Sigmoid colon (tissue), 7 donors: Measurements from ENCODE around the gene CLPX. TPM values are rescaled to one million over a fixed set of nuclear protein-coding genes. Genes with fewer than 3 reads are reported as not detected.
A peak's percentile ranks its signal among the peaks of the same experiment; 100 is the strongest.
"Not testable (repeated sequence)": the region's sequence is repeated elsewhere in the genome, so short reads cannot be mapped to it uniquely, and the experiment has no call there.

ENCODE experiments used
- DNase-seq: peaks from one replicate; pipeline ENCODE4 v3.0.0-alpha.2; 2019
- H3K27ac ChIP-seq, 4 donors: fragments of 200-600 bp; sonication (generic); one replicate each; pipeline ENCODE4 v1.5.1; 2016 to 2019; ENCODE audit warnings: mild to moderate bottlenecking in 1 of 4
- H3K27me3 ChIP-seq, 3 donors: fragments of 200-600 bp; sonication (generic); one replicate each; pipeline ENCODE4 v1.5.1; 2019; ENCODE audit warnings: mild to moderate bottlenecking in 1 of 3
- H3K36me3 ChIP-seq, 4 donors: fragments of 200-600 bp; sonication (generic); one replicate each; pipeline ENCODE4 v1.5.1; 2016 to 2019
- H3K4me1 ChIP-seq, 4 donors: fragments of 200-600 bp; sonication (generic); one replicate each; pipeline ENCODE4 v1.5.1; 2017 to 2019
- H3K4me3 ChIP-seq, 4 donors: fragments of 200-600 bp; sonication (generic); one replicate each; pipeline ENCODE4 v1.5.1; 2017 to 2019; ENCODE audit warnings: mild to moderate bottlenecking in 2 of 4, moderate library complexity in 1 of 4
- H3K9me3 ChIP-seq, 4 donors: fragments of 200-600 bp in 3 of 4; sonication (generic) in 3 of 4; one replicate each; pipeline versions ENCODE4 v1.5.1 to v1.6.1; 2013 to 2019
- EP300 ChIP-seq, 4 donors: sonication (generic); formaldehyde crosslinking; IDR thresholded peaks; one replicate each; pipeline ENCODE4 v1.6.1; 2017; ENCODE audit warnings: antibody characterized with exemption in 4 of 4
- POLR2A ChIP-seq, 2 donors: fragments of 450-650 bp; IDR thresholded peaks; one replicate each; pipeline ENCODE4 v1.6.1; 2016; ENCODE audit warnings: antibody characterized with exemption in 2 of 2, mild to moderate bottlenecking in 2 of 2, moderate library complexity in 2 of 2
- POLR2AphosphoS5 ChIP-seq, 4 donors: sonication (generic); formaldehyde crosslinking; IDR thresholded peaks; one replicate each; pipeline ENCODE4 v1.6.1; 2017; ENCODE audit warnings: antibody characterized with exemption in 4 of 4
- WGBS, 2 donors: extraction: QIAGEN DNeasy Blood & Tissue Kit; methylation state at CpG; one replicate each; pipeline ENCODE4 v1.1.7; 2013; 5-methylcytosine and 5-hydroxymethylcytosine counted together
- intact Hi-C: fragments of 100-400 bp; cut with DNase I; formaldehyde crosslinking; loops from one replicate; pipeline ENCODE4 v1.15.1; 2023
- polyA plus RNA-seq, 3 donors: library from polyadenylated mRNA; stranded (reverse); fragments of 200-250 nt; gene quantifications; one replicate each; pipeline ENCODE4 v1.2.3, GENCODE V29; 2013
- total RNA-seq, 4 donors: library from RNA; depleted of rRNA; stranded (reverse); fragments of >200 nt; gene quantifications; one replicate each; pipeline ENCODE4 v1.1.0, GENCODE V29; 2016
- TF ChIP-seq, protein P1 (sequence below), 4 experiments: fragments of 450-650 bp in 3 of 4; fragments of 200-600 bp in 1 of 4; IDR thresholded peaks; one replicate each; pipeline ENCODE4 v1.5.1; 2016 to 2019; ENCODE audit warnings: antibody characterized with exemption in 4 of 4, mild to moderate bottlenecking in 3 of 4, moderate library complexity in 2 of 4
- donor health status: healthy with polysubstance abuse.
- donor health status: Bipolar disorder and iron deficiency.
- donor health status: healthy.

CLPX gene
- total and polyA plus RNA-seq, 7 donors, result 16.4 to 71.4 (median 39.9) TPM

DNA sequence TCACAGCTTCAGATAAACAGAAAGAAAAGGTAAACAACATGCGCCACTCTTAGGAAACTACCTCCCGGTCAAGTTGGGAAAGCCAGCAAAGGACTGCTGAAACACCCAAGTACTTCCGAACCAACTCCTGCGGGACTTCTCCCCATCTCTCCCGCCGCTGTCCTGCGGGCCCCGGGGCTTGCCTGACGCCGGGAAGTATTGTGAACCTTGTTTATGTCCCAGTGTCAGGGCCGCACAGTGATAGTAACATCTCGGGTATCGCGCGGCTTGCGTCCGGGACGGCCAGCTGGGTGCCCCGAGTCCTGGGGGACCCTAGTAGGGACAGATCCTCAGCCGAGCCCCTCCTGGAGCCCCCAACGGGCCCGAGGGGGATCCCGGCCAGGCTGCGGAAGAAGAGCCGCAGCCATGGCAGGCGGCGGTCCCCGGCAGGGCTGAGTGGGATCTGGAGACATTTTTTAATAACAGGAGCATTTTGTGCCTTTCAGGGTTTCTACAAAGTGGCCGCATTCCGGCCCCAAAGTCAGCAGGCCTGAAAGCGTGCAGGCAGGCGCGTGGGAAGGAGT, 756 bp downstream of the CLPX start:
- intact Hi-C loops, result loop anchor here (1.0 kb wide), 1 partner anchor 102 kb away; the partner anchor contains the start of gene PARP16
- peaks cover 0 to 52% (median 36%) of the 10 kb centered on the region in 4 donors for H3K4me1 ChIP-seq
- H3K36me3 ChIP-seq, result peaks cover 0 to 8% (median 0%) of the 10 kb centered on the region in 4 donors
- 0% methylated on average over 33 of the region's 33 CpGs for WGBS, 2 donors
- H3K4me3 ChIP-seq, result peak overlapping the region; percentile 74 to 98 (median 88)
- no peaks in the 10 kb centered on the region for H3K27me3 ChIP-seq
- H3K27ac ChIP-seq, result peak overlapping the region; percentile 94 to 98 (median 96)
- H3K9me3 ChIP-seq, result no peaks in the 10 kb centered on the region
- peak; percentile 86 for DNase-seq
- TF ChIP-seq POLR2AphosphoS5 (IDR thresholded peaks at IDR 0.05) (peak in 3 of 4 donors; percentile 27 to 53 (median 39)), EP300 (IDR thresholded peaks at IDR 0.05) (no peak), POLR2A (IDR thresholded peaks at IDR 0.05) (peak in 1 of 2 donors; percentile 15)
- TF ChIP-seq, protein P1, sequence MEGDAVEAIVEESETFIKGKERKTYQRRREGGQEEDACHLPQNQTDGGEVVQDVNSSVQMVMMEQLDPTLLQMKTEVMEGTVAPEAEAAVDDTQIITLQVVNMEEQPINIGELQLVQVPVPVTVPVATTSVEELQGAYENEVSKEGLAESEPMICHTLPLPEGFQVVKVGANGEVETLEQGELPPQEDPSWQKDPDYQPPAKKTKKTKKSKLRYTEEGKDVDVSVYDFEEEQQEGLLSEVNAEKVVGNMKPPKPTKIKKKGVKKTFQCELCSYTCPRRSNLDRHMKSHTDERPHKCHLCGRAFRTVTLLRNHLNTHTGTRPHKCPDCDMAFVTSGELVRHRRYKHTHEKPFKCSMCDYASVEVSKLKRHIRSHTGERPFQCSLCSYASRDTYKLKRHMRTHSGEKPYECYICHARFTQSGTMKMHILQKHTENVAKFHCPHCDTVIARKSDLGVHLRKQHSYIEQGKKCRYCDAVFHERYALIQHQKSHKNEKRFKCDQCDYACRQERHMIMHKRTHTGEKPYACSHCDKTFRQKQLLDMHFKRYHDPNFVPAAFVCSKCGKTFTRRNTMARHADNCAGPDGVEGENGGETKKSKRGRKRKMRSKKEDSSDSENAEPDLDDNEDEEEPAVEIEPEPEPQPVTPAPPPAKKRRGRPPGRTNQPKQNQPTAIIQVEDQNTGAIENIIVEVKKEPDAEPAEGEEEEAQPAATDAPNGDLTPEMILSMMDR (IDR thresholded peaks at IDR 0.05), result no peak

DNA sequence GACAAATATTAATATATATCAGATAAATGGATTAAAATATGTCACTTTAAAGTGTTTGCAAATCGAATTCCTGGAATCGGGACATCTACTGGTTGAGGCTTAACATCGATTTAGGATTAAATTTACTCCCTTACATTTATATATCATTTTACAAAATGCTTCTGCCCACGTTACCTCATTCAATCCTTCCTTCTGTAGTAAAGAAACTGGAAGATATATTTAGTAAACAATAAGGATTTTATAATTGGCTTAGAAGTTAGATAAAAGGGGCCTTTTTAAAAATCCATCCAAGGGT, 1.3 kb downstream of the CLPX start:
- Histone ChIP-seq H3K36me3 (peaks cover 0 to 14% (median 2%) of the 10 kb centered on the region in 4 donors), H3K27me3 (no peaks in the 10 kb centered on the region), H3K9me3 (no peaks in the 10 kb centered on the region), H3K4me1 (peaks cover 0 to 48% (median 35%) of the 10 kb centered on the region in 4 donors), H3K4me3 (peak overlapping the region; percentile 74 to 98 (median 88)), H3K27ac (peak overlapping the region; percentile 94 to 98 (median 96))
- no peak for DNase-seq
- TF ChIP-seq, protein P1 (IDR thresholded peaks at IDR 0.05), result no peak
- WGBS, 2 donors, result 1 to 6% methylated on average over 4 of the region's 4 CpGs
- intact Hi-C loops, result loop anchor here (1.0 kb wide), 1 partner anchor 102 kb away; the partner anchor contains the start of gene PARP16

DNA sequence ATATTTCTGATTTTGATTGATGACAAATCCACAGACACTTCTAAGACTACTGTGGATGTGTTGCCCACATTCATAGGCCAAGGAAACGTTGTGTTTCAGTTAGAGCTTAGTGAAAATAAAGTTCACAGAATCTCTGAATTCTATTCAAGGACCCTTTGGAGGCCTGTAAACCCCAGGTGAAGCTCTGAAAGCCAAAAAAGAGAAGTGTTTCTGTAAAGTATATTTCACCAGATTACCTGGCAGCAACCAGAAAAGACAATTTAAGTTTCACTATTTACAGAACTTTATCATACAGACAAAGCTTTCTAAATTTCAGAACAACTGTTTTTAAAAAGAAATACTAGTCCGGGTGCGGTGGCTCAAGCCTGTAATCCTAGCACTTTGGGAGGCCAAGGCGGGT, 2.6 kb downstream of the CLPX start:
- 73 to 77% methylated on average over 4 of the region's 4 CpGs for WGBS, 2 donors
- H3K36me3 ChIP-seq, result peaks cover 4 to 27% (median 8%) of the 10 kb centered on the region in 4 donors
- no peak for TF ChIP-seq EP300 (IDR thresholded peaks at IDR 0.05)
- no peak for TF ChIP-seq POLR2AphosphoS5 (IDR thresholded peaks at IDR 0.05)
- TF ChIP-seq POLR2A (IDR thresholded peaks at IDR 0.05), result no peak
- TF ChIP-seq, protein P1 (IDR thresholded peaks at IDR 0.05), result no peak
- H3K4me1 ChIP-seq, result peaks cover 0 to 48% (median 35%) of the 10 kb centered on the region in 4 donors
- H3K27ac ChIP-seq, result peak overlapping the region in 3 of 4 donors; percentile 34 to 98 (median 94)
- DNase-seq, result no peak
- H3K9me3 ChIP-seq, result no peaks in the 10 kb centered on the region
- H3K4me3 ChIP-seq, result peak overlapping the region in 1 of 4 donors; percentile 74
- intact Hi-C loops, result no loop called here
- no peaks in the 10 kb centered on the region for H3K27me3 ChIP-seq

DNA sequence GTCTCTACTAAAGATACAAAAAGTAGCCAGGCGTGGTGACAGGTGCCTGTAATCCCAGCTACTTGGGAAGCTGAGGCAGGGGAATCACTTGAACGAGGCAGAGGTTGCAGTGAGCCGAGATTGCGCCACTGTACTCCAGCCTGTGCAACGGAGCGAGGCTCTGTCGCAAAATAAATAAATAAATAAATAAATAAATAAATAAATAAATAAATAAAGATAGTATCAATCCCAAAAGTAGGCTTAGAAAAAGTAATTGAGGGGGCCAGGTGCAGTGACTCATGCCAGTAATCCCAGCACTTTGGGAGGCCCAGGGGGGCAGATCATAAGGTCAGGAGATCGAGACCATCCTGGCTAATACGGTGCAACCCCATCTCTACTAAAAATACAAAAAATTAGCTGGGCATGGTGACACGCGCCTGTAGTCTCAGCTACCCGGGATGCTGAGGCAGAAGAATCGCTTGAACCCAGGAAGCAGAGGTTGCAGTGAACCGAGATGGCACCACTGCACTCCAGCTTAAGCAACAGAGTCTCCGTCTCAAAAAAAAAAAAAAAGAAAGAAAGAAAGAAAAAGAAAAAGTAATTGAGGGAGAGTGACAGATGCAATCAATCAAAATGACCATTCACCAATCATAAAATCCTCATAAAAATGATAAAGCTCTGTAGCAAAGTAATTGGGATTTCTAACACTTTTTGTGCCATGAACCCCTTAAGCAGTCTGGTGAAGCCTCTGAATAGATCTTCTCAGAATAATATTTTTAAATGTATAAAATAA, 3.4 kb downstream of the CLPX start:
- H3K27me3 ChIP-seq, intact Hi-C loops, DNase-seq, H3K4me3 ChIP-seq, H3K9me3 ChIP-seq: not testable (repeated sequence)
- H3K4me1 ChIP-seq, result peaks cover 0 to 48% (median 35%) of the 10 kb centered on the region in 4 donors
- 86 to 90% methylated on average over 15 of the region's 15 CpGs for WGBS, 2 donors
- H3K36me3 ChIP-seq, result peaks cover 7 to 34% (median 14%) of the 10 kb centered on the region in 4 donors
- peak overlapping the region in 1 of 4 donors; percentile 94 for H3K27ac ChIP-seq

DNA sequence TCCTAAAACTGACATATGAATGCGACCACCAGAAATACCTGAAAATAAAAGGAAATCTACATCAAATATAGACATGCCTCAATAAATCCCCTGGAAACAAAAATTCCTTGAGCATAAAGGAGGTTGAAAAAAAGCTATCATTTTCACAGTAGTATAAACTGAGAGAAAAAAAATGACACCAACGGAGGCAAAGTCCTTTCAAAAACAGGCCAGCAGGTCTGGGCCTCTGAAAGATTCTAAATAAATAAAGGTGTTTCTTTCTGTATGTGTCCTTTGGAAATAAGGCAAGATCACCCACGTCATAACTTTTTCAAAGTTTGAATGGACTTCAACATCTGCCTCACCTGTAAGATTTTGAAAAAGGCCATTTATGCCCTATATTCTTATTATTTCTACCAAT, 5.0 kb downstream of the CLPX start:
- no peak for DNase-seq
- Histone ChIP-seq H3K27ac (no peak overlapping the region), H3K4me1 (peaks cover 0 to 41% (median 30%) of the 10 kb centered on the region in 4 donors), H3K9me3 (no peaks in the 10 kb centered on the region), H3K27me3 (no peaks in the 10 kb centered on the region), H3K36me3 (peaks cover 7 to 50% (median 20%) of the 10 kb centered on the region in 4 donors), H3K4me3 (no peak overlapping the region)
- WGBS, 2 donors, result 73 to 86% methylated on average over 3 of the region's 3 CpGs
- intact Hi-C loops, result no loop called here
- no peak for TF ChIP-seq EP300 (IDR thresholded peaks at IDR 0.05)
- TF ChIP-seq, protein P1 (IDR thresholded peaks at IDR 0.05), result no peak
- no peak for TF ChIP-seq POLR2AphosphoS5 (IDR thresholded peaks at IDR 0.05)
- no peak for TF ChIP-seq POLR2A (IDR thresholded peaks at IDR 0.05)
